HepG2 (cell line): Measurements from ENCODE around the gene CHCT1. TPM values are rescaled to one million over a fixed set of nuclear protein-coding genes. Genes with fewer than 3 reads are reported as not detected.

Experiments
- ATAC-seq: fragments of 200-7000 bp; cut with Tn5 transposase; 3 replicates; pipeline ENCODE4 v1.9.1; 2020; ENCODE audit warnings: mild to moderate bottlenecking, moderate library complexity
- BruUV-seq: library from RNA; stranded (reverse); fragments of 400-500 nt; replicated peaks from 2 replicates; lab custom pipeline; 2021; lab: Mats Ljungman, UMichigan
- CTCF ChIA-PET: fragments of 300-600 bp; formaldehyde crosslinking; extraction: SDS; loops from one replicate; lab custom pipeline; 2021; ENCODE audit warnings: low total read pairs, inconsistent platforms, low intra/inter-chr PET ratio; lab: Yijun Ruan, JAX
- POLR2A ChIA-PET: fragments of 350-600 bp; sonication (Branson Sonifier 250); formaldehyde crosslinking; loops from one replicate; lab custom pipeline; 2020; ENCODE audit warnings: antibody characterized with exemption, inconsistent platforms; lab: Yijun Ruan, JAX
- DNase-seq: peaks from one replicate; pipeline ENCODE4 v3.0.0-alpha.2; 2015; ENCODE audit warnings: low spot score
- FAIRE-seq: peaks from 3 replicates; lab custom pipeline; 2011; peaks lifted over from hg19 to GRCh38; lab: Jason Lieb, UNC
- H2AFZ ChIP-seq: one replicate; pipeline ENCODE4 v1.6.1; 2011; ENCODE audit warnings: low read length, inconsistent platforms
- H3K27ac ChIP-seq: fragments of 300-600 bp; 3 replicates; pipeline ENCODE4 v1.8.0; 2011; ENCODE audit warnings: mixed run types, mild to moderate bottlenecking, mixed read lengths, low read length, inconsistent platforms; ENCODE audit not compliant: insufficient read depth; ENCODE audit errors: extremely low read length
- H3K27me3 ChIP-seq, 2 experiments: fragments of 200-600 bp in 1 of 2; 2 replicates in 1 of 2; 3 replicates in 1 of 2; pipeline versions ENCODE4 v1.6.0 to v1.8.0; 2011; ENCODE audit warnings: low read length in 2 of 2, mild to moderate bottlenecking in 2 of 2, moderate library complexity in 2 of 2, inconsistent platforms in 1 of 2; ENCODE audit not compliant: insufficient read depth in 2 of 2, control insufficient read depth in 1 of 2
- H3K36me3 ChIP-seq, 2 experiments: fragments of 200-600 bp in 1 of 2; replicated peaks in 1 of 2; 2 replicates in 1 of 2; 3 replicates in 1 of 2; pipeline versions ENCODE4 v1.5.1 to v1.8.0; 2011; ENCODE audit warnings: low read length in 2 of 2, inconsistent platforms in 1 of 2; ENCODE audit not compliant: insufficient read depth in 2 of 2, control insufficient read depth in 1 of 2
- H3K4me1 ChIP-seq: 2 replicates; pipeline ENCODE4 v1.5.1; 2012; ENCODE audit warnings: low read length, inconsistent platforms; ENCODE audit not compliant: insufficient read depth
- H3K4me2 ChIP-seq: 2 replicates; pipeline ENCODE4 v1.6.0; 2011; ENCODE audit warnings: low read depth, low read length, inconsistent platforms
- H3K4me3 ChIP-seq, 3 experiments: fragments of 200-600 bp in 1 of 3; sonication (generic), shearing (Covaris generic) in 1 of 3; replicated peaks in 1 of 3; 2 replicates each; pipeline ENCODE4 v1.5.1; 2011 to 2016; ENCODE audit warnings: low read length in 3 of 3, inconsistent platforms in 2 of 3, low read depth in 2 of 3, mild to moderate bottlenecking in 2 of 3, control low read depth in 1 of 3, mixed read lengths in 1 of 3; ENCODE audit not compliant: insufficient read depth in 1 of 3
- H3K79me2 ChIP-seq: one replicate; pipeline ENCODE4 v1.6.1; 2011; ENCODE audit warnings: low read length, inconsistent platforms; ENCODE audit not compliant: insufficient read depth
- H3K9ac ChIP-seq: 2 replicates; pipeline ENCODE4 v1.6.0; 2011; ENCODE audit warnings: mild to moderate bottlenecking, low read depth, low read length, inconsistent platforms; ENCODE audit not compliant: insufficient read depth
- H3K9me3 ChIP-seq: 2 replicates; pipeline ENCODE4 v1.5.1; 2012; ENCODE audit warnings: mild to moderate bottlenecking, low read length
- H4K20me1 ChIP-seq: 2 replicates; pipeline ENCODE4 v1.6.0; 2011; ENCODE audit warnings: inconsistent platforms, mild to moderate bottlenecking, low read length, moderate library complexity; ENCODE audit not compliant: insufficient read depth
- ATF7 ChIP-seq, 2 experiments: fragments of 450-650 bp in 1 of 2; sonication (generic) in 1 of 2; formaldehyde crosslinking in 1 of 2; IDR thresholded peaks; 2 replicates each; pipeline versions ENCODE4 v1.4.0 to v1.6.1; 2016 to 2020; ENCODE audit warnings: antibody characterized with exemption in 1 of 2, mild to moderate bottlenecking in 1 of 2, missing genetic modification reagents in 1 of 2
- CREB1 ChIP-seq, 2 experiments: fragments of 450-650 bp in 1 of 2; IDR thresholded peaks; 2 replicates each; pipeline ENCODE4 v1.6.1; 2016 to 2017; ENCODE audit warnings: control low read depth in 1 of 2, mild to moderate bottlenecking in 1 of 2, missing compliant biosample characterization in 1 of 2, missing genetic modification characterization in 1 of 2
- GTF3A ChIP-seq: sonication (generic); formaldehyde crosslinking; conservative IDR thresholded peaks from 2 replicates; pipeline ENCODE4 v1.4.0; 2020; ENCODE audit warnings: mild to moderate bottlenecking, missing genetic modification reagents
- MLXIP ChIP-seq: sonication (generic); formaldehyde crosslinking; IDR thresholded peaks from 2 replicates; pipeline ENCODE4 v1.9.0; 2021; ENCODE audit warnings: missing genetic modification reagents, borderline replicate concordance
- PHF5A ChIP-seq: IDR thresholded peaks from one replicate; pipeline ENCODE4 v1.6.1; 2018; ENCODE audit warnings: low read depth, missing genetic modification reagents; ENCODE audit not compliant: unreplicated experiment
- ZBTB25 ChIP-seq: IDR thresholded peaks from 2 replicates; pipeline ENCODE4 v1.6.1; 2018; ENCODE audit warnings: missing genetic modification reagents
- ZNF382 ChIP-seq: sonication (generic); formaldehyde crosslinking; IDR thresholded peaks from 2 replicates; pipeline ENCODE4 v1.5.0; 2020; ENCODE audit warnings: missing genetic modification reagents, mild to moderate bottlenecking, borderline replicate concordance
- ZNF501 ChIP-seq: sonication (generic); formaldehyde crosslinking; IDR thresholded peaks from 2 replicates; pipeline ENCODE4 v1.5.1; 2020; ENCODE audit warnings: mild to moderate bottlenecking, moderate library complexity, missing genetic modification reagents
- ZNF646 ChIP-seq: sonication (generic); formaldehyde crosslinking; IDR thresholded peaks from 2 replicates; pipeline ENCODE4 v1.9.0; 2021; ENCODE audit warnings: mild to moderate bottlenecking, missing genetic modification reagents
- ZNF83 ChIP-seq: sonication (generic); formaldehyde crosslinking; IDR thresholded peaks from 2 replicates; pipeline ENCODE4 v1.4.0; 2020; ENCODE audit warnings: missing genetic modification reagents, mild to moderate bottlenecking, borderline replicate concordance
- WGBS: methylation state at CpG from one replicate; pipeline ENCODE4 v1.1.6; 2017; ENCODE audit warnings: low lambda C conversion rate; 5-methylcytosine and 5-hydroxymethylcytosine counted together
- in situ Hi-C: cut with HindIII; loops from 2 replicates; pipeline ENCODE4 v1.10.0; 2017; ENCODE audit warnings: low pct_unique_long_range_greater_than_20kb; ENCODE audit not compliant: extremely low pct_ligation_motif_present
- intact Hi-C: fragments of 100-400 bp; cut with micrococcal nuclease; formaldehyde crosslinking; loops from one replicate; pipeline ENCODE4 v1.10.0; 2022; ENCODE audit not compliant: unreplicated experiment
- polyA plus RNA-seq, 8 experiments: library from polyadenylated mRNA; depleted of rRNA in 3 of 8; stranded (reverse) in 7 of 8; unstranded in 1 of 8; fragments of >200 nt; fragmentation: Illumina TruSeq in 4 of 8; extraction: Trizol in 4 of 8; gene quantifications; 2 replicates each; pipeline versions ENCODE4 v1.2.1 to v1.2.3, GENCODE V29; 2011 to 2016; ENCODE audit warnings: low read depth in 4 of 8, missing spikeins in 1 of 8, mixed read lengths in 1 of 8; ENCODE audit not compliant: insufficient read depth in 1 of 8
- total RNA-seq, 5 experiments: library from RNA; depleted of rRNA; stranded (reverse); fragments of >200 nt; fragmentation: Illumina TruSeq; extraction: Trizol; gene quantifications; 2 replicates each; pipeline ENCODE4 v1.2.3, GENCODE V29; 2016; ENCODE audit warnings: low read depth in 1 of 5

The CHCT1 gene
- total and polyA plus RNA-seq, 2 of the 13 experiments (the other 11 are each of a cell fraction or from before 2014, with no cell fraction given) = not detected

- H3K36me3 ChIP-seq = no peaks in the 10 kb centered on the region
- no peaks in the 10 kb centered on the region for H3K79me2 ChIP-seq
- ATAC-seq = no peak
- CTCF ChIA-PET = no interaction called here
- no peak for TF ChIP-seq ZNF382 (CRISPR knock-in tag)
- TF ChIP-seq PHF5A (CRISPR knock-in tag) = no peak
- TF ChIP-seq ZNF646 (CRISPR knock-in tag) = no peak
- TF ChIP-seq ZNF501 = no peak
- no peak for TF ChIP-seq GTF3A
- TF ChIP-seq CREB1 (IDR thresholded peaks at IDR 0.05) = peak; percentile 83
- TF ChIP-seq CREB1 (CRISPR knock-in tag; IDR thresholded peaks at IDR 0.05) = no peak
- peak; percentile 88 for TF ChIP-seq ATF7 (IDR thresholded peaks at IDR 0.05)
- no peak for TF ChIP-seq ATF7 (CRISPR knock-in tag; IDR thresholded peaks at IDR 0.05)
- no peak for TF ChIP-seq ZNF83 (CRISPR knock-in tag)
- no peak for TF ChIP-seq MLXIP (CRISPR knock-in tag)
- no peak for TF ChIP-seq ZBTB25 (CRISPR knock-in tag)
- no peaks in the 10 kb centered on the region for H4K20me1 ChIP-seq
- FAIRE-seq = no peak
- in situ Hi-C loops = no loop called here
- WGBS = 45% methylated on average over 3 of the region's 3 CpGs
- no peak overlapping the region for H2AFZ ChIP-seq
- H3K4me1 ChIP-seq = peaks cover 25% of the 10 kb centered on the region
- H3K9me3 ChIP-seq = no peaks in the 10 kb centered on the region
- intact Hi-C loops = no loop called here
- no peak overlapping the region for H3K4me3 ChIP-seq
- no peak overlapping the region for H3K4me2 ChIP-seq
- POLR2A ChIA-PET = interaction anchor here (0.8 to 1.6 kb wide), 2 partner anchors 15 to 179 kb away, joined by 3 to 13 read pairs; partner anchors contain the start of gene USP32
- no peak overlapping the region for H3K27ac ChIP-seq
- no TSS peak for BruUV-seq
- no peak overlapping the region for H3K9ac ChIP-seq
- no peak for DNase-seq
- no peaks in the 10 kb centered on the region for H3K27me3 ChIP-seq
These were observed 15.4 kb upstream of the CHCT1 start for GRCh38 chr17:60406887-60407286.
